Neuron (in vitro differentiated cells): Measurements from ENCODE around the gene RFX1.
"Not testable (repeated sequence)": the region's sequence is repeated elsewhere in the genome, so short reads cannot be mapped to it uniquely, and the experiment has no call there.

Experiments
- H2AFZ ChIP-seq: one replicate; pipeline ENCODE4 v1.6.1; 2013; ENCODE audit warnings: low read depth, mild to moderate bottlenecking, inconsistent platforms, low read length, moderate library complexity
- H3K27me3 ChIP-seq: one replicate; pipeline ENCODE4 v1.6.1; 2013; ENCODE audit warnings: low read length; ENCODE audit not compliant: insufficient read depth
- H3K36me3 ChIP-seq: one replicate; pipeline ENCODE4 v1.6.1; 2013; ENCODE audit warnings: low read length; ENCODE audit not compliant: insufficient read depth
- H3K4me1 ChIP-seq: one replicate; pipeline ENCODE4 v1.6.1; 2013; ENCODE audit warnings: low read length; ENCODE audit not compliant: insufficient read depth
- H3K4me3 ChIP-seq: 2 replicates; pipeline ENCODE4 v1.5.1; 2013; ENCODE audit warnings: mild to moderate bottlenecking, low read length, moderate library complexity
- H3K9me3 ChIP-seq: one replicate; pipeline ENCODE4 v1.6.1; 2013; ENCODE audit warnings: low read length

RFX1 gene

DNA sequence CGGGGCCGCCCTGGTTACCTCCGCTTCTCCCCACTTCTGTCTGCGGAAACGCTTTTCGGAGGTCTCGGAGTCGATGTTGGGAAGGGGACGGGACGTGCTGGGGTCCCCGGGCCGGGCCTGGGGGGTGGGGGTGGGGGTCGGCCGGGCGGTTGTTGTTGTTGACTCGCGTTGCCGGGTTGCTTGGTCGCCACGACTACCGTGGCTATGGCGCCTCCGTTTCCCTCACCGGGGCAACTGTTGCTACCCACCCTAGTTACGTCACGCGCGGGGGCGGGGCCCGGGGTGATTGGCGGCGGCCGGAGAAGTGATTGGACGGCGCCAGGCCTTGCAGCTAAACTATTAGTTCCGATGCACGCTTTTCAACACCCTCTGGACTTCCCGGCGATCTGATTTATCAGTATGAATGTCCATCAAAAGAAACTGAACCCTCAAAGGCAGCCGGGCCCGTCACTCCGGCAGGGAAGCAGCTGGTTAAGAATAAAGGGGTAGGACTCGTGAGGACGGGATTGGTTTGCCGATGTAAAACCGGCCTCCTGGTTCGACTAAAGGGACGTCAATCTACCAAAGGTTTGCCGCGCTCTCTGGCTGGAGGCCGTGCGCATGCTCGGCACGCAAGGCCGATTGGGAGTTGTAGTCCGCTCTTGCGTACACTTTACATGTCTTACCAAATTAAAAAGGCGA is at the start of gene RFX1:
Gene RFX1 (minus strand): TSS at position 236 of the 681 bp plus-strand sequence. CDS start 12,477 bp downstream, outside the sequence.
- no peaks in the 10 kb centered on the region for H3K27me3 ChIP-seq
- no peaks in the 10 kb centered on the region for H3K36me3 ChIP-seq
- no peaks in the 10 kb centered on the region for H3K9me3 ChIP-seq
- H2AFZ ChIP-seq, result peak within 1 kb of the TSS; percentile 91
- H3K4me3 ChIP-seq, result peak within 1 kb of the TSS; percentile 79
- H3K4me1 ChIP-seq, result no peaks in the 10 kb centered on the region

DNA sequence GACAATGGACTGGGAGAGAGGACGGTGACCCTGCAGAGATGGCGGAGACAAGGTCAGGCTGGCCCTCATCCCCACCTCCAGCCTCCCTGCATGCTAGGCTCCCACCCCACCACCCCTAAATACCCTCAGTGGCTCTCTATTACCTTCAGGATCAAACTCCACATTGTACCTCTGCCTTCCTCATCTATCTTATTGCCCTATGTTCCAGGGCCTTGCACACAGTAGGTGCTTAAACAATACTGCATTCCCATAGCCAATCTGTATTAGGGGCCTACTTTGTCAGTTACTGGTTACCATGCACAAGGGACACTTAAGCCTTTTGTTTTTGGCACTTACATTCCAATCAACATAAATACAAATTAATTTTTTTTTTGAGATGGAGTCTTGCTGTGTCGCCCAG is 49.3 kb upstream of the RFX1 start:
- Histone ChIP-seq H3K9me3 (peaks cover 2% of the 10 kb centered on the region), H3K4me1 (peaks cover 8% of the 10 kb centered on the region), H3K36me3 (no peaks in the 10 kb centered on the region), H3K4me3 (no peak overlapping the region), H3K27me3 (peaks cover 16% of the 10 kb centered on the region), H2AFZ (no peak overlapping the region)

DNA sequence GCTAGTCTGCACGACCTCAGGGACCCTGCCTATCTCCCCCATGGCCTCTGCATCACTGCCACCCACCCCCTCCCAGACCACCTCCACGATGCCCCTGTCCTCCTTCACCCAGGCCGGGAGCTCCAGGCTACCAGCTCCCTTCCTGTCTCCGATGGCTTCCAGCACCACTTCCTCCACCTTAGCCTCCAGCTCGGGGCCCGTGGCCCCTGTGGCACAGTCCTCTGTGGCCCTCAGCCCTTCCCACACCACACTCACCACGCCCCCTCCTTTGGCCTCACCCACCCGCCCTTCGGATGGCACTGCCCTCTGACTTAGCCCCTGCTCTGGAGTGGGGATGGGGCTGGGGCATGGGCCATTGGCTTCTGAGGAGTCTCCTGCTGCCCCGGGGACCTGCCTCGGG is 48.6 kb upstream of the RFX1 start:
- H3K4me1 ChIP-seq, result peaks cover 7% of the 10 kb centered on the region

DNA sequence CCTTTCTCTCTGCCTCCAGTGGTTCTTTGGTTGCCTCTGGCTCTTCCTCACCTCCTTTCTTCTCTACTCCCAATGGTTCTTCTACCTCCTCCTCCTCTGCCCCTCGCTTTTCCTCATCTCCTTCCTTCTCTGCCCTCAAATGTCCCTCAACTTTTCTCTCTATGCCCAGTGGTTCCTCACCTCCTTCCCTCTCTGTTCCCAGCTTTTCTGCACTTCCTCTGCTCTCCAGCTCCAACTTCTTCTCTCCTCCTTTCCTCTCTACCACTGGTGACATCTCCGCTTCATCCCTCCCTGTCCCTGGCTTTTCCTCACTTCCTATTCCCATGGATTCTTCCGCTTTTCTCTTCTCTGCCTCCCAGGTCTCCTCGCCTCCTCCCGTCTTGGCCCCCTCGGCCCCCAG is 48.0 kb upstream of the RFX1 start:
- H3K4me1 ChIP-seq, result peaks cover 4% of the 10 kb centered on the region
- H3K27me3 ChIP-seq, result peaks cover 16% of the 10 kb centered on the region
- no peaks in the 10 kb centered on the region for H3K36me3 ChIP-seq
- H2AFZ ChIP-seq, result no peak overlapping the region
- peaks cover 2% of the 10 kb centered on the region for H3K9me3 ChIP-seq
- no peak overlapping the region for H3K4me3 ChIP-seq

More for the DNA sequence above, 48.6 kb upstream of the RFX1 start:
- Histone ChIP-seq H3K27me3 (peaks cover 16% of the 10 kb centered on the region), H3K4me3 (no peak overlapping the region), H2AFZ (no peak overlapping the region), H3K9me3 (peaks cover 2% of the 10 kb centered on the region), H3K36me3 (no peaks in the 10 kb centered on the region)

DNA sequence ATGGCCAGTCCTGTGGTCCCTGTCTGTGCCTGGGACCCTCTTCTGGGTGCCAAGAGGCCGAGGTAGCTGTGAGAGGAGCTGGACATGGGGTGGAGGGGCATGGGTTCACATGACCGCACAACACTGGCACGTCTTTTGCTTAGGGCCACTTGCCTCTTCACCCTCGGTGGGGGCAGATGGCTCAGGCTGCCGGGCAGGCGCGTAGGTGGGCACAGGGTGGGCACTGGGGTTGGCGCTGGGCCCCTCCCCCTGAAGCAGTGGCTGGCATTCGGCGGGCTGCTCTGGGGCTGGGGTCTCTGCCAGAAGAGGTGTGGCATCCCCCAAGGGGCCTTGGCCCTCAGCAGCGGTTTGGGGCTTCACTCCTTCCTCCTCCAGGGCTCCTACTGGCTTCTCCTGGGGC is 47.4 kb upstream of the RFX1 start:
- no peak overlapping the region for H2AFZ ChIP-seq
- H3K36me3 ChIP-seq, result no peaks in the 10 kb centered on the region
- peaks cover 2% of the 10 kb centered on the region for H3K9me3 ChIP-seq
- peaks cover 4% of the 10 kb centered on the region for H3K4me1 ChIP-seq
- H3K27me3 ChIP-seq, result peaks cover 13% of the 10 kb centered on the region
- no peak overlapping the region for H3K4me3 ChIP-seq

DNA sequence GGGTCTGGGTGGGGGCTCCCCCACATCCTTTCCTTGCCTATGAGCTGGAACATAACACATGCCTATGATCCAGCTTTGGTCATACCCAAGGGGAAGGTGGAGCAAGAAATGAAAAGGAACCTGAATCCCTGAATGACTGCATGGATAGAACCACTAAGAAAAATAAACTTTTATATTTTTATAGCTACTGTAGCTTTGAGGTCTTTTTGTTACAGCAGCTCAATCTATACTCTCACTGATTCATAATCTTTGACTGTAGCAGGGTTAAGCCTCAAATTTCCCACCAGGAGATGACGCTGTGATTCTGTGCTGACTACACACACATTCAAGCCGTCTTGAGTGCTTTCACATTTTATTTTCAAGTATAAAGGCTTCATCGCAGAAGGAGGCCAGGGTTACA is 46.9 kb upstream of the RFX1 start:
- H3K4me3 ChIP-seq, result no peak overlapping the region
- peaks cover 2% of the 10 kb centered on the region for H3K9me3 ChIP-seq
- H3K4me1 ChIP-seq, result peaks cover 1% of the 10 kb centered on the region
- peaks cover 10% of the 10 kb centered on the region for H3K27me3 ChIP-seq
- no peak overlapping the region for H2AFZ ChIP-seq
- H3K36me3 ChIP-seq, result no peaks in the 10 kb centered on the region

DNA sequence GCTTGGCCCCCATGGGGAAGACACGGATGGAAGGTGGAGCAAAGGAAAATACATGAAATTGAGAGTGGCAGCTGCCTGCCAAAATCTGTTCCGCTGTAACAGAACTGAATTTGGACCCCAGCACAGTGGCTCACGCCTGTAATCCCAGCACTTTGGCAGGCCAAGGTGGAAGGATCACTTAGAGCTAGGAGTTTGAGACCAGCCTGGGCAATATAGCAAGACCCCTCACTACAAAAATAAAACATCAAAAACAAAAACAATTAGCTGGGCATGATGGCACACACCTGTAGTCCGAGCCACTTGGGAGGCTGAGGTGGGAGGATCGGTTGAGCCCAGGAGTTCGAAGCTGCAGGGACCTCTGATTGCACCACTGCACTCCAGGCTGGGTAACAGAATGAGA is 46.4 kb upstream of the RFX1 start:
- Histone ChIP-seq H3K36me3 (no peaks in the 10 kb centered on the region), H3K4me1 (no peaks in the 10 kb centered on the region), H2AFZ (no peak overlapping the region), H3K9me3 (peaks cover 2% of the 10 kb centered on the region), H3K4me3 (no peak overlapping the region), H3K27me3 (peaks cover 10% of the 10 kb centered on the region)

DNA sequence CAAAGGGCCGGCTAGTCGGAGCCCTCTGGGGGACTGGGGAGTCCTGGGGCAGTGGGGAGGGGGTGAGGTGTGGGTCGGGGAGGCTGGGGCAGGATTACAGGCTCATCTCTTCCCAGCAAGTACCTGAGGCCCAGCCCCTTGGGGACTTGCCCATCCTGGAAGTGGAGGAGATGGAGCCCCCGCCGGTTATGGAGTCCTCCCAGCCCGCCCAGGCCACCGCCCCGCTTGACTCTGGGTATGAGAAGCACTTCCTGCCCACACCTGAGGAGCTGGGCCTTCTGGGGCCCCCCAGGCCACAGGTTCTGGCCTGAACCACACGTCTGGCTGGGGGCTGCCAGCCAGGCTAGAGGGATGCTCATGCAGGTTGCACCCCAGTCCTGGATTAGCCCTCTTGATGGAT is 45.9 kb upstream of the RFX1 start:
- no peak overlapping the region for H3K4me3 ChIP-seq
- no peaks in the 10 kb centered on the region for H3K36me3 ChIP-seq
- peaks cover 2% of the 10 kb centered on the region for H3K9me3 ChIP-seq
- H2AFZ ChIP-seq, result no peak overlapping the region
- H3K4me1 ChIP-seq, result no peaks in the 10 kb centered on the region
- H3K27me3 ChIP-seq, result peaks cover 10% of the 10 kb centered on the region

DNA sequence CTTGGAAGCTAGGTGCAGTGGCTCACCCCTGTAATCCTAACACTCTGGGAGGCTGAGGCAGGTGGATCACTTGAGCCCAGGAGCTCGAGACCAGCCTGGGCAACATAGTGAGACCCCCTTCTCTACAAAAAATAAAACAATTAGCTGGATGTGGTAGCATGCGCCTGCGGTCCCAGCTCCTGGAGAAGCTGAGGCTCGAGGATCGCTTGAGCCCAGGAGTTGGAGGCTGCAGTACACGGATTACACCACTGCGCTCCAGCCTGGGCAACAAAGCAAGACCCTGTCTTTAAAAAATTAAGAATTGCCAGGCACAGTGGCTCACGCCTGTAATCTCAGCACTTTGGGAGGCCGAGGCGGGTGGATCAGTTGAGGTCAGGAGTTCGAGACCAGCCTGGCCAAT is 44.8 kb upstream of the RFX1 start:
- not testable (repeated sequence) for H3K9me3 ChIP-seq, H3K4me3 ChIP-seq, H3K4me1 ChIP-seq, H3K36me3 ChIP-seq, H3K27me3 ChIP-seq, H2AFZ ChIP-seq

DNA sequence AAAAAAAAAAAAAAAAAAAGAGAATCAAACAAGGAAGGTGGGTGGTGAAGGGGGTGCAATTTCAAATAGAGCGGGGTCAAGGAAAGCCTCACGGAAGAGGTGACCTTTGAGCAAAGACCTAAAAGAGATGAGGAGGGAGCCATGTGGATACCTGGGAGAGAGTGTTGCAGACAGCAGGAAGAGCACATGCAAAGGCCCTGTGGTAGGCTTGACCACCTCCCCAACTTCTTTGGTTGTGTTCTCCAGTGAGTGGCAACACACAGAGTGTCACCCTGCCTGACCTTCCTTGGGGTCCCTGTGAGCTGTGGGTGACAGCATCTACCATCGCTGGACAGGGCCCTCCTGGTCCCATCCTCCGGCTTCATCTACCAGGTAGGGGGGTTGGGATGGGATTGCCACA is 44.4 kb upstream of the RFX1 start:
- Histone ChIP-seq H2AFZ (no peak overlapping the region), H3K27me3 (no peaks in the 10 kb centered on the region), H3K4me3 (no peak overlapping the region), H3K9me3 (peaks cover 2% of the 10 kb centered on the region), H3K36me3 (no peaks in the 10 kb centered on the region), H3K4me1 (no peaks in the 10 kb centered on the region)

DNA sequence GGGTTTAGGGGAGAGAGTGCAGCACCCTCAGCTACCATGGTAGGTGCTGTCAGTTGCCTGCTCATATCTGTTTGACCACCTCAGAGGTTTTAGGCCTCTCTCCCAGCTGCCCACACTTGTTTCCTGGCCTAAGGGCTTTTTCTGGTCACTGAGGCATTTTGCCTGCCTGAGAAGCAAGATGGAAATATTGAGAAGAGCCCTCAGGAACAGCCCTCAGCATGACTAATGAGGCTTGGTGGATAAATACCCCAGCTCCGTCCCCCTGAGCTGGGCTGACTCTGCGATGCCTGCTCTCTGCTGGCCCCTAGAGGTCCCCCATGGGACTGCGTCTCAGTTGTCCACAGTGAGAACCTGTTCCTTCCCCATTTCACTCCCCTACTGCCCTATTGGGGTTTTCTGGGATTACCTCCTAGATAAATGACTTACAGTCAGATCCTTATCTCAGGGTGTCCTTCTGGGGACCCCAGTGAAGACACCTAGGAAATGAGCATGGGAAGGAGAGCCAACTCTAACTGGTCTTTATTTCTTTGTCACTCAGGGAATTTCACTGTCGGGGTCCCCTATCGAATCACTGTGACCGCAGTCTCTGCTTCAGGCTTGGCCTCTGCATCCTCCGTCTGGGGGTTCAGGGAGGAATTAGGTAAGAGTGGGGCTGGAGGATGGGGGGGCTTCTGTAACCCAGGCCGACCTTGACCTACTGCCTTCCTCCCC is 42.5 kb upstream of the RFX1 start:
- Histone ChIP-seq H3K36me3 (no peaks in the 10 kb centered on the region), H3K4me3 (no peak overlapping the region), H2AFZ (no peak overlapping the region), H3K9me3 (peaks cover 2% of the 10 kb centered on the region), H3K27me3 (no peaks in the 10 kb centered on the region), H3K4me1 (no peaks in the 10 kb centered on the region)

DNA sequence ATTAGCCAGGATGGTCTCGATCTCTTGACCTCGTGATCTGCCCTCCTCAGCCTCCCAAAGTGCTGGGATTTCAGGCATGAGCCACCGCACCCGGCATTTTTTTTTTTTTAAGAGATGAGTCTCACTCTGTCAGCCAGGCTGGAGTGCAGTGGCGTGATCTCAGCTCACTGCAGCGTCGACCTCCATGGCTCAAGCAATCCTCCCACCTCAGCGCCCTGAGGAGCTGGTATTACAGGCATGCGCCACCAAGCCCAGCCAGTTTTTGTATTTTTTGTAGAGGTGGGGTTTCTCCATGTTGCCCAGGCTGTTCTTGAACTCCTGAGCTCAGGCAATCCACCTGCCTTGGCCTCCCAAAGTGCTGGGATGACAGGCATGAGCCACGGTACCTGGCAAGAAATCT is 41.7 kb upstream of the RFX1 start:
- H3K27me3 ChIP-seq, H3K9me3 ChIP-seq, H2AFZ ChIP-seq, H3K36me3 ChIP-seq, H3K4me1 ChIP-seq, H3K4me3 ChIP-seq: not testable (repeated sequence)

DNA sequence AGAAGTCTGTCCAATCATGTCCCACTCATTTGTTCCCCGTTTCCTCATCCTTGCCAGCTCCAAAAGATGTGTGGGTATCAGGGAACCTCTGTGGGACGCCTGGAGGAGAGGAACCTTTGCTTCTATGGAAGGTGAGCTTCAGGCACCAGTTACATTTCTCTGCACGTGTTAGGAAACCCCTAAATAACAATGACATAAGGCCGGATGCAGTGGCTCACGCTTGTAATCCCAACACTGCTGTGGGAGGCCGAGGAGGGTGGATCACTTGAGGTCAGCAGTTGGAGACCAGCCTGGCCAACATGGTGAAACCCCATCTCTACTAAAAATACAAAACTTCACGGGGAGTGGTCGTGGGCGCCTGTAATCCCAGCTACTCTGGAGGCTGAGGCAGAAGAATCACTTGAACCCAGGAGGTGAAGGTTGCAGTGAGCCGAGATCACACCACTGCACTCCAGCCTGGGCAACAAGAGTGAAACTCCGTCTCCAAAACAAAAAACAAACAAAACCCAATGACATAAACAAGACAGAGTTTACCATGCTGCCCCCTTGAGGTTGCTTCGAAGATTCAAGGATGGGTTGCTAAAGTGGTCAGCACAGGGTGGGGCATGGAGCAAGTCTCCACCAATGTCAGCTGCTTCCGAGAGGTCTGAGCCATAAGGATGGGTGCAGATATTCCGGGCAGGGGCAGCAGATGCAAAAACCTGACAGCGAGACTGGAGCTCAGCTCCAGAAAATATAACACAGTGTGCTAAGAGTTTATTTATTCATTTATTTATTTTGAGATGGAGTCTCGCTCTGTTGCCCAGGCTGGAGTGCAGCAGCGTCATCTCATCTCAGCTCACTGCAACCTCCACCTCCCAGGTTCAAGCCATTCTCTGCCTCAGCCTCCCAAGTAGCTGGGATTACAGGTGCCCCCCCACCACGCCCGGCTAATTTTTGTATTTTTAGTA is 36.8 kb upstream of the RFX1 start:
- H3K4me3 ChIP-seq, H3K27me3 ChIP-seq, H3K9me3 ChIP-seq, H3K4me1 ChIP-seq, H3K36me3 ChIP-seq, H2AFZ ChIP-seq: not testable (repeated sequence)
